Measurements from ENCODE around the gene FAM171A2.
A peak's percentile ranks its signal among the peaks of the same experiment; 100 is the strongest.
"Not testable (repeated sequence)": the region's sequence is repeated elsewhere in the genome, so short reads cannot be mapped to it uniquely, and the experiment has no call there.

FAM171A2 gene

GRCh38 chr17:44384281-44384822 is 20.7 kb upstream of the FAM171A2 start:
- FAIRE-seq (no peak), DNase-seq (ENCODE audit: extremely low spot score, insufficient read length, low read depth) (no peak)

- FAIRE-seq (no peak), DNase-seq (ENCODE audit: extremely low spot score, insufficient read length, low read depth) (no peak)
Observed at GRCh38 chr17:44383861-44384260, 20.2 kb upstream of the FAM171A2 start.

- DNase-seq (ENCODE audit: extremely low spot score, insufficient read length, low read depth) (no peak), FAIRE-seq (no peak)
Observed at GRCh38 chr17:44383363-44383762, 19.7 kb upstream of the FAM171A2 start.

- FAIRE-seq, result no peak
Observed at GRCh38 chr17:44382917-44383316, 19.3 kb upstream of the FAM171A2 start.

GRCh38 chr17:44381810-44382305 is 18.2 kb upstream of the FAM171A2 start:
- DNase-seq (ENCODE audit: extremely low spot score, insufficient read length, low read depth) (no peak), FAIRE-seq (no peak)

More at GRCh38 chr17:44382917-44383316, 19.3 kb upstream of the FAM171A2 start:
- DNase-seq (ENCODE audit: extremely low spot score, insufficient read length, low read depth), result no peak

GRCh38 chr17:44380767-44381166 is 17.1 kb upstream of the FAM171A2 start:
- DNase-seq (ENCODE audit: extremely low spot score, insufficient read length, low read depth), result no peak
- no peak for FAIRE-seq

- FAIRE-seq (no peak), DNase-seq (ENCODE audit: extremely low spot score, insufficient read length, low read depth) (no peak)
Observed at GRCh38 chr17:44379887-44380286, 16.2 kb upstream of the FAM171A2 start.

- no peak for FAIRE-seq
- DNase-seq (ENCODE audit: extremely low spot score, insufficient read length, low read depth), result no peak
Observed at GRCh38 chr17:44378171-44378705, 14.6 kb upstream of the FAM171A2 start.

- FAIRE-seq (no peak), DNase-seq (ENCODE audit: extremely low spot score, insufficient read length, low read depth) (no peak)
Observed at GRCh38 chr17:44376779-44377178, 13.1 kb upstream of the FAM171A2 start.

GRCh38 chr17:44376124-44376523 is 12.5 kb upstream of the FAM171A2 start:
- DNase-seq (ENCODE audit: extremely low spot score, insufficient read length, low read depth) (no peak), FAIRE-seq (peak; percentile 5)

GRCh38 chr17:44375196-44376017 is 11.8 kb upstream of the FAM171A2 start:
- FAIRE-seq (no peak), DNase-seq (ENCODE audit: extremely low spot score, insufficient read length, low read depth) (no peak)

GRCh38 chr17:44374306-44375195 is 10.9 kb upstream of the FAM171A2 start:
- no peak for DNase-seq (ENCODE audit: extremely low spot score, insufficient read length, low read depth)
- no peak for FAIRE-seq

GRCh38 chr17:44372036-44372435 is 8.4 kb upstream of the FAM171A2 start:
- FAIRE-seq, result no peak
- DNase-seq (ENCODE audit: extremely low spot score, insufficient read length, low read depth), result no peak

GRCh38 chr17:44369414-44370023 is 5.9 kb upstream of the FAM171A2 start:
- DNase-seq (ENCODE audit: extremely low spot score, insufficient read length, low read depth); FAIRE-seq: not testable (repeated sequence)

GRCh38 chr17:44368391-44369243 is 5.0 kb upstream of the FAM171A2 start:
- not testable (repeated sequence) for DNase-seq (ENCODE audit: extremely low spot score, insufficient read length, low read depth); FAIRE-seq

GRCh38 chr17:44367231-44367979 is 3.8 kb upstream of the FAM171A2 start:
- FAIRE-seq (no peak), DNase-seq (ENCODE audit: extremely low spot score, insufficient read length, low read depth) (no peak)

GRCh38 chr17:44365051-44365450 is 1.4 kb upstream of the FAM171A2 start:
- FAIRE-seq; DNase-seq (ENCODE audit: extremely low spot score, insufficient read length, low read depth): not testable (repeated sequence)

GRCh38 chr17:44362949-44363612 is 572 bp downstream of the FAM171A2 start:
- FAIRE-seq (no peak), DNase-seq (ENCODE audit: extremely low spot score, insufficient read length, low read depth) (no peak)
